PC-9 (cell line): ENCODE measurements around the gene SEC24C. TPM values are rescaled to one million over a fixed set of nuclear protein-coding genes. Genes with fewer than 3 reads are reported as not detected.

ENCODE experiments used
- BruUV-seq: library from RNA; stranded (reverse); fragments of 400-500 nt; replicated peaks from 2 replicates; lab custom pipeline; 2021; lab: Mats Ljungman, UMichigan
- CTCF ChIA-PET: fragments of 300-600 bp; sonication (Branson Sonifier 250); formaldehyde crosslinking; loops from one replicate; lab custom pipeline; 2022; ENCODE audit warnings: antibody characterized with exemption; lab: Charles Lee
- POLR2A ChIA-PET: fragments of 300-600 bp; sonication (Branson Sonifier 250); formaldehyde crosslinking; loops from one replicate; lab custom pipeline; 2022; ENCODE audit warnings: antibody characterized with exemption; ENCODE audit not compliant: unreplicated experiment; lab: Charles Lee
- DNase-seq, 2 experiments: peaks; one replicate each; pipeline versions ENCODE4 v3.0.0 to v3.0.0-alpha.2; 2015 to 2022; ENCODE audit warnings: mixed read lengths in 1 of 2
- H2AFZ ChIP-seq: fragments of 200-600 bp; sonication (generic); 2 replicates; pipeline ENCODE4 v1.8.1; 2017; ENCODE audit warnings: antibody characterized with exemption
- H3F3A ChIP-seq: fragments of 200-600 bp; sonication (generic); 2 replicates; pipeline ENCODE4 v1.8.1; 2017; ENCODE audit warnings: antibody characterized with exemption, mild to moderate bottlenecking, low read depth; ENCODE audit not compliant: insufficient read depth
- H3K27ac ChIP-seq: fragments of 200-600 bp; sonication (generic); 2 replicates; pipeline ENCODE4 v1.6.1; 2016; ENCODE audit warnings: mixed run types
- H3K27me3 ChIP-seq: fragments of 200-600 bp; sonication (generic); 2 replicates; pipeline ENCODE4 v1.6.1; 2016; ENCODE audit warnings: low read depth, mixed run types; ENCODE audit not compliant: insufficient read depth
- H3K36me3 ChIP-seq: fragments of 200-600 bp; sonication (generic); 2 replicates; pipeline ENCODE4 v1.6.1; 2016; ENCODE audit warnings: low read depth, mixed run types
- H3K4me1 ChIP-seq: fragments of 200-600 bp; sonication (generic); replicated peaks from 2 replicates; pipeline ENCODE4 v1.6.1; 2016; ENCODE audit warnings: mixed run types; ENCODE audit not compliant: insufficient read depth
- H3K4me2 ChIP-seq: fragments of 200-600 bp; sonication (generic); 2 replicates; pipeline ENCODE4 v1.6.1; 2017; ENCODE audit warnings: mixed run types
- H3K4me3 ChIP-seq: fragments of 200-600 bp; sonication (generic); 2 replicates; pipeline ENCODE4 v1.6.1; 2016; ENCODE audit warnings: mixed run types
- H3K79me2 ChIP-seq: fragments of 200-600 bp; sonication (generic); 2 replicates; pipeline ENCODE4 v1.6.1; 2017; ENCODE audit warnings: low read depth, mixed run types
- H3K9me2 ChIP-seq: fragments of 200-600 bp; sonication (generic); 2 replicates; pipeline ENCODE4 v1.8.1; 2017; ENCODE audit warnings: mild to moderate bottlenecking; ENCODE audit not compliant: insufficient read depth
- H3K9me3 ChIP-seq: fragments of 200-600 bp; sonication (generic); 2 replicates; pipeline ENCODE4 v1.8.1; 2016; ENCODE audit warnings: low read depth; ENCODE audit not compliant: insufficient read depth
- H4K20me1 ChIP-seq: fragments of 200-600 bp; sonication (generic); 2 replicates; pipeline ENCODE4 v1.8.1; 2017; ENCODE audit not compliant: insufficient read depth
- CTCF ChIP-seq: fragments of 200-600 bp; sonication (generic); conservative IDR thresholded peaks from 2 replicates; pipeline ENCODE4 v1.6.1; 2017; ENCODE audit warnings: mixed run types, antibody characterized with exemption, mild to moderate bottlenecking, moderate library complexity
- EZH2 ChIP-seq: fragments of 200-600 bp; sonication (generic); IDR thresholded peaks from 2 replicates; pipeline ENCODE4 v1.8.0; 2017; ENCODE audit warnings: antibody characterized with exemption, low read depth
- intact Hi-C: fragments of 100-400 bp; cut with micrococcal nuclease; formaldehyde crosslinking; loops from one replicate; pipeline ENCODE4 v1.10.0; 2022; ENCODE audit not compliant: unreplicated experiment
- total RNA-seq: library from RNA; stranded (reverse); gene quantifications from 2 replicates; pipeline ENCODE4 v1.2.3, GENCODE V29; 2021

Gene SEC24C
- total RNA-seq, 1 experiment from 2014 or later: 105 TPM

GRCh38 chr10:73810735-73811465 is 66.7 kb downstream of the SEC24C start:
- CTCF ChIA-PET: no interaction called here
- Histone ChIP-seq H3K27ac (0 out of 2 replicates have a peak overlapping the region, but pooled peaks have one; percentile 38), H3K9me3 (no peaks in the 10 kb centered on the region), H3K4me3 (peak overlapping the region; percentile 90), H3K4me2 (peak overlapping the region; percentile 99), H3K9me2 (no peaks in the 10 kb centered on the region), H2AFZ (peak overlapping the region; percentile 91), H3K79me2 (peaks cover 4% of the 10 kb centered on the region; the same call in 1 of the 2 replicates), H4K20me1 (peaks cover 21% of the 10 kb centered on the region), H3K27me3 (no peaks in the 10 kb centered on the region), H3F3A (peaks cover 38% of the 10 kb centered on the region), H3K36me3 (peaks cover 23% of the 10 kb centered on the region; the same call in 1 of the 2 replicates), H3K4me1 (peaks cover 9% of the 10 kb centered on the region; the same call in 1 of the 2 replicates)
- TF ChIP-seq CTCF (no peak), EZH2 (no peak)
- POLR2A ChIA-PET: interaction anchor here (0.6 kb wide), 1 partner anchor 15 kb away, joined by 3 read pairs; no protein-coding TSS in a partner anchor
- no TSS peak for BruUV-seq
- peak in 1 of 2 experiments; percentile 37 for DNase-seq
- intact Hi-C loops: loop anchor here (1.0 kb wide), 1 partner anchor 26 kb away; the partner anchor contains the start of gene ZSWIM8

- ChIA-PET POLR2A (interaction anchor here (0.8 kb wide), 1 partner anchor 1221 kb away, joined by 25 read pairs; no protein-coding TSS in a partner anchor), CTCF (no interaction called here)
- peaks cover 9% of the 10 kb centered on the region; the same call in 1 of the 2 replicates for H3K4me1 ChIP-seq
- H3K9me3 ChIP-seq: no peaks in the 10 kb centered on the region
- no peaks in the 10 kb centered on the region for H3K9me2 ChIP-seq
- H3K27ac ChIP-seq: peak overlapping the region; percentile 14; the same call in 1 of the 2 replicates
- no peak for TF ChIP-seq CTCF
- TF ChIP-seq EZH2: no peak
- H2AFZ ChIP-seq: no peak overlapping the region
- H3K27me3 ChIP-seq: no peaks in the 10 kb centered on the region
- no peak for DNase-seq
- H3K36me3 ChIP-seq: peaks cover 25% of the 10 kb centered on the region
- no TSS peak for BruUV-seq
- intact Hi-C loops: no loop called here
- peaks cover 30% of the 10 kb centered on the region for H4K20me1 ChIP-seq
- H3K79me2 ChIP-seq: peaks cover 4% of the 10 kb centered on the region; the same call in 1 of the 2 replicates
- H3K4me2 ChIP-seq: peak overlapping the region; percentile 34; the same call in 1 of the 2 replicates
- H3K4me3 ChIP-seq: no peak overlapping the region
- peaks cover 54% of the 10 kb centered on the region for H3F3A ChIP-seq
Measured at GRCh38 chr10:73812657-73813056, 68.5 kb downstream of the SEC24C start.

- peaks cover 29% of the 10 kb centered on the region for H3K36me3 ChIP-seq
Measured at GRCh38 chr10:73813333-73813732, 69.2 kb downstream of the SEC24C start.

More at GRCh38 chr10:73813333-73813732, 69.2 kb downstream of the SEC24C start:
- intact Hi-C loops: no loop called here
- no peak overlapping the region for H3K4me2 ChIP-seq
- no peak overlapping the region for H2AFZ ChIP-seq
- H3K4me1 ChIP-seq: peaks cover 9% of the 10 kb centered on the region; the same call in 1 of the 2 replicates
- no peaks in the 10 kb centered on the region for H3K27me3 ChIP-seq
- H3K4me3 ChIP-seq: no peak overlapping the region
- BruUV-seq: no TSS peak
- no peak for DNase-seq
- ChIA-PET POLR2A (no interaction called here), CTCF (no interaction called here)
- H3K27ac ChIP-seq: no peak overlapping the region
- no peaks in the 10 kb centered on the region for H3K9me3 ChIP-seq
- H3K9me2 ChIP-seq: no peaks in the 10 kb centered on the region
- H4K20me1 ChIP-seq: peaks cover 35% of the 10 kb centered on the region
- H3F3A ChIP-seq: peaks cover 59% of the 10 kb centered on the region
- peaks cover 4% of the 10 kb centered on the region; the same call in 1 of the 2 replicates for H3K79me2 ChIP-seq
- no peak for TF ChIP-seq EZH2
- TF ChIP-seq CTCF: no peak
